Fibroblast of skin of abdomen (primary cell): ENCODE measurements around the gene METTL1.

ENCODE experiments used
- DNase-seq: peaks from one replicate; pipeline ENCODE4 v3.0.0-alpha.2; 2013

The METTL1 gene

GRCh38 chr12:57752668-57753000, 19.3 kb downstream of the METTL1 start:
- DNase-seq, result no peak

GRCh38 chr12:57751788-57752667, 19.9 kb downstream of the METTL1 start, which contains the start of gene CDK4:
CDK4 (minus strand) TSS chr12:57752310; CDS start chr12:57751717, 593 bp downstream.
- DNase-seq, result peak; percentile 100

- DNase-seq, result no peak
These were observed 20.5 kb downstream of the METTL1 start for GRCh38 chr12:57751432-57751787.

GRCh38 chr12:57750561-57751431, 21.1 kb downstream of the METTL1 start:
- DNase-seq, result no peak

- DNase-seq, result no peak
These were observed 22.8 kb downstream of the METTL1 start for GRCh38 chr12:57749061-57749460.

GRCh38 chr12:57746025-57746424, 25.9 kb downstream of the METTL1 start:
- no peak for DNase-seq

- no peak for DNase-seq
These were observed 26.4 kb downstream of the METTL1 start for GRCh38 chr12:57745485-57745881.

- DNase-seq, result peak; percentile 99
These were observed 27.0 kb downstream of the METTL1 start, which contains the start of gene TSPAN31 for GRCh38 chr12:57744777-57745484. TSPAN31 (plus strand) TSS chr12:57745039; CDS start chr12:57745155, 116 bp downstream.

GRCh38 chr12:57744194-57744776, 27.6 kb downstream of the METTL1 start:
- no peak for DNase-seq

- no peak for DNase-seq
These were observed 28.1 kb downstream of the METTL1 start for GRCh38 chr12:57743769-57744168.

- no peak for DNase-seq
These were observed 29.8 kb downstream of the METTL1 start for GRCh38 chr12:57741844-57742738.

GRCh38 chr12:57741413-57741789, 30.5 kb downstream of the METTL1 start:
- DNase-seq, result no peak

GRCh38 chr12:57740656-57741412, 31.1 kb downstream of the METTL1 start:
- DNase-seq, result no peak

- DNase-seq, result no peak
These were observed 31.9 kb downstream of the METTL1 start for GRCh38 chr12:57739914-57740538.

- DNase-seq, result no peak
These were observed 32.5 kb downstream of the METTL1 start for GRCh38 chr12:57739387-57739786.

GRCh38 chr12:57738661-57739237, 33.2 kb downstream of the METTL1 start, which contains the start of gene AGAP2:
AGAP2 (minus strand) TSS chr12:57738742; CDS start chr12:57738246, 496 bp downstream.
- no peak for DNase-seq

- no peak for DNase-seq
These were observed 34.1 kb downstream of the METTL1 start for GRCh38 chr12:57737467-57738460.

- no peak for DNase-seq
These were observed 35.0 kb downstream of the METTL1 start for GRCh38 chr12:57736741-57737466.
